Activated B cell treated with CpG ODN at 0.5 μM for 24 hours (primary cell): ENCODE data around the gene BPIFB1. TPM values are rescaled to one million over a fixed set of nuclear protein-coding genes. Genes with fewer than 3 reads are reported as not detected.

ENCODE experiments used
- ATAC-seq: fragments of 200-7000 bp; cut with Tn5 transposase; one replicate; pipeline ENCODE4 v1.10.0; 2021; ENCODE audit warnings: low read depth, mild to moderate bottlenecking, moderate library complexity
- CTCF ChIA-PET: fragments of 350-600 bp; sonication (Branson Sonifier 250); formaldehyde crosslinking; loops from one replicate; lab custom pipeline; 2021; ENCODE audit warnings: antibody characterized with exemption; lab: Charles Lee
- POLR2A ChIA-PET: fragments of 350-600 bp; sonication (Branson Sonifier 250); formaldehyde crosslinking; loops from one replicate; lab custom pipeline; 2021; ENCODE audit warnings: antibody characterized with exemption; lab: Charles Lee
- DNase-seq: peaks from one replicate; pipeline ENCODE4 v3.0.0; 2022
- H3K27ac Mint-ChIP-seq: one replicate; pipeline ENCODE4 v1.8.0; 2020; ENCODE audit warnings: mixed read lengths
- H3K27me3 Mint-ChIP-seq: one replicate; pipeline ENCODE4 v1.8.0; 2021; ENCODE audit warnings: mixed read lengths
- H3K36me3 Mint-ChIP-seq: one replicate; pipeline ENCODE4 v1.8.0; 2021; ENCODE audit warnings: low read depth, mixed read lengths
- H3K4me1 Mint-ChIP-seq: one replicate; pipeline ENCODE4 v1.8.0; 2021; ENCODE audit warnings: mixed read lengths
- H3K4me3 Mint-ChIP-seq: one replicate; pipeline ENCODE4 v1.8.0; 2020; ENCODE audit warnings: mild to moderate bottlenecking, mixed read lengths
- H3K9me3 Mint-ChIP-seq: one replicate; pipeline ENCODE4 v1.8.0; 2020; ENCODE audit warnings: mixed read lengths
- CTCF ChIP-seq: fragments of 200-600 bp; IDR thresholded peaks from one replicate; pipeline ENCODE4 v1.8.0; 2022; ENCODE audit warnings: antibody characterized with exemption, mild to moderate bottlenecking
- intact Hi-C: fragments of 100-400 bp; cut with micrococcal nuclease; formaldehyde crosslinking; loops from one replicate; pipeline ENCODE4 v1.15.1; 2024
- total RNA-seq: library from RNA; stranded (reverse); gene quantifications from 2 replicates; pipeline ENCODE4 v1.2.3, GENCODE V29; 2022

Gene BPIFB1
- total RNA-seq, 1 donor from 2014 or later: not detected

GRCh38 chr20:33328157-33329137, 45.4 kb downstream of the BPIFB1 start:
- no peaks in the 10 kb centered on the region for H3K36me3 Mint-ChIP-seq
- ATAC-seq: no peak
- H3K4me3 Mint-ChIP-seq: no peak overlapping the region
- H3K27me3 Mint-ChIP-seq: peaks cover 25% of the 10 kb centered on the region
- H3K9me3 Mint-ChIP-seq: no peaks in the 10 kb centered on the region
- no peak overlapping the region for H3K27ac Mint-ChIP-seq
- intact Hi-C loops: no loop called here
- POLR2A ChIA-PET: no interaction called here
- CTCF ChIA-PET: no interaction called here
- no peak for TF ChIP-seq CTCF
- no peak for DNase-seq
- no peaks in the 10 kb centered on the region for H3K4me1 Mint-ChIP-seq

- DNase-seq: no peak
- Mint-ChIP-seq H3K9me3 (no peaks in the 10 kb centered on the region), H3K27me3 (peaks cover 14% of the 10 kb centered on the region), H3K36me3 (no peaks in the 10 kb centered on the region), H3K27ac (no peak overlapping the region), H3K4me1 (peaks cover 9% of the 10 kb centered on the region), H3K4me3 (no peak overlapping the region)
- ChIA-PET CTCF (no interaction called here), POLR2A (no interaction called here)
- TF ChIP-seq CTCF: no peak
- intact Hi-C loops: no loop called here
- no peak for ATAC-seq
Observed at GRCh38 chr20:33332905-33333456, 50.0 kb downstream of the BPIFB1 start.

GRCh38 chr20:33333616-33334015, 50.6 kb downstream of the BPIFB1 start:
- no peak overlapping the region for H3K4me3 Mint-ChIP-seq
- H3K27me3 Mint-ChIP-seq: peaks cover 11% of the 10 kb centered on the region
- H3K4me1 Mint-ChIP-seq: peaks cover 13% of the 10 kb centered on the region
- H3K27ac Mint-ChIP-seq: no peak overlapping the region
- no peak for DNase-seq
- H3K9me3 Mint-ChIP-seq: no peaks in the 10 kb centered on the region
- ATAC-seq: no peak
- intact Hi-C loops: no loop called here
- ChIA-PET POLR2A (no interaction called here), CTCF (no interaction called here)
- H3K36me3 Mint-ChIP-seq: no peaks in the 10 kb centered on the region
- TF ChIP-seq CTCF: no peak

- TF ChIP-seq CTCF: no peak
- Mint-ChIP-seq H3K27ac (no peak overlapping the region), H3K4me1 (peaks cover 13% of the 10 kb centered on the region), H3K36me3 (no peaks in the 10 kb centered on the region), H3K9me3 (no peaks in the 10 kb centered on the region), H3K27me3 (peaks cover 7% of the 10 kb centered on the region), H3K4me3 (no peak overlapping the region)
- intact Hi-C loops: no loop called here
- ChIA-PET CTCF (no interaction called here), POLR2A (no interaction called here)
- no peak for DNase-seq
- ATAC-seq: no peak
Observed at GRCh38 chr20:33334111-33334510, 51.1 kb downstream of the BPIFB1 start.

- Mint-ChIP-seq H3K4me1 (peaks cover 13% of the 10 kb centered on the region), H3K9me3 (no peaks in the 10 kb centered on the region), H3K36me3 (no peaks in the 10 kb centered on the region), H3K4me3 (no peak overlapping the region), H3K27me3 (peaks cover 7% of the 10 kb centered on the region), H3K27ac (no peak overlapping the region)
- ATAC-seq (no peak), DNase-seq (no peak)
- intact Hi-C loops: no loop called here
- ChIA-PET CTCF (no interaction called here), POLR2A (interaction anchor here (0.7 kb wide), 1 partner anchor 21 kb away, joined by 4 read pairs; no protein-coding TSS in a partner anchor)
- no peak for TF ChIP-seq CTCF
Observed at GRCh38 chr20:33336375-33336774, 53.4 kb downstream of the BPIFB1 start.
